Measurements from ENCODE around the gene UNKL.
"Not testable (repeated sequence)": the region's sequence is repeated elsewhere in the genome, so short reads cannot be mapped to it uniquely, and the experiment has no call there.

Gene UNKL

GRCh38 chr16:1444730-1445517 is 30.4 kb upstream of the UNKL start:
- Histone ChIP-seq H3K27me3 (ENCODE audit: control insufficient read depth in 1 of 2, insufficient read depth in 2 of 2, low read length in 2 of 2) (no peaks in the 10 kb centered on the region), H3K36me3 (ENCODE audit: insufficient read depth, low read length) (peaks cover 26% of the 10 kb centered on the region)

GRCh38 chr16:1443980-1444729 is 29.7 kb upstream of the UNKL start, which contains the start of gene CCDC154:
Gene CCDC154 (minus strand): TSS chr16:1444556. CDS start chr16:1444322, 234 bp downstream.
- H3K4me3 ChIP-seq (ENCODE audit: low read depth in 1 of 2, low read length in 2 of 2): no peak within 1 kb of the TSS
- H3K9ac ChIP-seq (ENCODE audit: low read length): no peak within 1 kb of the TSS
- no peaks in the 10 kb centered on the region for H3K4me1 ChIP-seq (ENCODE audit: insufficient read depth, low read length)
- H3K9me3 ChIP-seq (ENCODE audit: low read length): no peaks in the 10 kb centered on the region
- H3K27me3 ChIP-seq (ENCODE audit: control insufficient read depth in 1 of 2, insufficient read depth in 2 of 2, low read length in 2 of 2): no peaks in the 10 kb centered on the region
- peaks cover 18% of the 10 kb centered on the region for H3K36me3 ChIP-seq (ENCODE audit: insufficient read depth, low read length)
- H3K27ac ChIP-seq (ENCODE audit: low read depth, low read length): no peak within 1 kb of the TSS

More at GRCh38 chr16:1444730-1445517, 30.4 kb upstream of the UNKL start:
- Histone ChIP-seq H3K27ac (ENCODE audit: low read depth, low read length) (no peak overlapping the region), H3K4me3 (ENCODE audit: low read depth in 1 of 2, low read length in 2 of 2) (no peak overlapping the region), H3K9ac (ENCODE audit: low read length) (no peak overlapping the region), H3K4me1 (ENCODE audit: insufficient read depth, low read length) (no peaks in the 10 kb centered on the region), H3K9me3 (ENCODE audit: low read length) (no peaks in the 10 kb centered on the region)

- no peaks in the 10 kb centered on the region for H3K4me1 ChIP-seq (ENCODE audit: insufficient read depth, low read length)
- no peaks in the 10 kb centered on the region for H3K27me3 ChIP-seq (ENCODE audit: control insufficient read depth in 1 of 2, insufficient read depth in 2 of 2, low read length in 2 of 2)
- peaks cover 13% of the 10 kb centered on the region for H3K36me3 ChIP-seq (ENCODE audit: insufficient read depth, low read length)
- H3K27ac ChIP-seq (ENCODE audit: low read depth, low read length): no peak overlapping the region
- no peak overlapping the region for H3K4me3 ChIP-seq (ENCODE audit: low read depth in 1 of 2, low read length in 2 of 2)
- no peak overlapping the region for H3K9ac ChIP-seq (ENCODE audit: low read length)
- no peaks in the 10 kb centered on the region for H3K9me3 ChIP-seq (ENCODE audit: low read length)
These were observed 29.0 kb upstream of the UNKL start for GRCh38 chr16:1443403-1443973.

- H3K4me3 ChIP-seq (ENCODE audit: low read depth in 1 of 2, low read length in 2 of 2): no peak overlapping the region
- H3K27me3 ChIP-seq (ENCODE audit: control insufficient read depth in 1 of 2, insufficient read depth in 2 of 2, low read length in 2 of 2): no peaks in the 10 kb centered on the region
- H3K4me1 ChIP-seq (ENCODE audit: insufficient read depth, low read length): no peaks in the 10 kb centered on the region
- no peaks in the 10 kb centered on the region for H3K9me3 ChIP-seq (ENCODE audit: low read length)
- H3K9ac ChIP-seq (ENCODE audit: low read length): no peak overlapping the region
- peaks cover 6% of the 10 kb centered on the region for H3K36me3 ChIP-seq (ENCODE audit: insufficient read depth, low read length)
- no peak overlapping the region for H3K27ac ChIP-seq (ENCODE audit: low read depth, low read length)
These were observed 28.2 kb upstream of the UNKL start for GRCh38 chr16:1442697-1443096.

GRCh38 chr16:1441391-1441829 is 26.9 kb upstream of the UNKL start:
- Histone ChIP-seq H3K27me3 (ENCODE audit: control insufficient read depth in 1 of 2, insufficient read depth in 2 of 2, low read length in 2 of 2) (no peaks in the 10 kb centered on the region), H3K4me1 (ENCODE audit: insufficient read depth, low read length) (no peaks in the 10 kb centered on the region), H3K4me3 (ENCODE audit: low read depth in 1 of 2, low read length in 2 of 2) (no peak overlapping the region), H3K27ac (ENCODE audit: low read depth, low read length) (no peak overlapping the region), H3K9me3 (ENCODE audit: low read length) (no peaks in the 10 kb centered on the region), H3K36me3 (ENCODE audit: insufficient read depth, low read length) (peaks cover 6% of the 10 kb centered on the region), H3K9ac (ENCODE audit: low read length) (no peak overlapping the region)

GRCh38 chr16:1439699-1440074 is 25.2 kb upstream of the UNKL start:
- H3K36me3 ChIP-seq (ENCODE audit: insufficient read depth, low read length); H3K9ac ChIP-seq (ENCODE audit: low read length); H3K4me1 ChIP-seq (ENCODE audit: insufficient read depth, low read length); H3K27ac ChIP-seq (ENCODE audit: low read depth, low read length); H3K4me3 ChIP-seq (ENCODE audit: low read depth in 1 of 2, low read length in 2 of 2); H3K27me3 ChIP-seq (ENCODE audit: control insufficient read depth in 1 of 2, insufficient read depth in 2 of 2, low read length in 2 of 2); H3K9me3 ChIP-seq (ENCODE audit: low read length): not testable (repeated sequence)

- Histone ChIP-seq H3K4me1 (ENCODE audit: insufficient read depth, low read length) (no peaks in the 10 kb centered on the region), H3K27me3 (ENCODE audit: control insufficient read depth in 1 of 2, insufficient read depth in 2 of 2, low read length in 2 of 2) (no peaks in the 10 kb centered on the region), H3K36me3 (ENCODE audit: insufficient read depth, low read length) (no peaks in the 10 kb centered on the region), H3K9ac (ENCODE audit: low read length) (no peak overlapping the region), H3K9me3 (ENCODE audit: low read length) (no peaks in the 10 kb centered on the region), H3K4me3 (ENCODE audit: low read depth in 1 of 2, low read length in 2 of 2) (no peak overlapping the region), H3K27ac (ENCODE audit: low read depth, low read length) (no peak overlapping the region)
These were observed 24.7 kb upstream of the UNKL start for GRCh38 chr16:1439058-1439698.

GRCh38 chr16:1438229-1439057 is 23.9 kb upstream of the UNKL start:
- no peaks in the 10 kb centered on the region for H3K4me1 ChIP-seq (ENCODE audit: insufficient read depth, low read length)
- no peaks in the 10 kb centered on the region for H3K9me3 ChIP-seq (ENCODE audit: low read length)
- no peaks in the 10 kb centered on the region for H3K36me3 ChIP-seq (ENCODE audit: insufficient read depth, low read length)
- H3K27me3 ChIP-seq (ENCODE audit: control insufficient read depth in 1 of 2, insufficient read depth in 2 of 2, low read length in 2 of 2): no peaks in the 10 kb centered on the region
- H3K9ac ChIP-seq (ENCODE audit: low read length): no peak overlapping the region
- H3K4me3 ChIP-seq (ENCODE audit: low read depth in 1 of 2, low read length in 2 of 2): no peak overlapping the region
- no peak overlapping the region for H3K27ac ChIP-seq (ENCODE audit: low read depth, low read length)

- Histone ChIP-seq H3K27ac (ENCODE audit: low read depth, low read length) (no peak overlapping the region), H3K27me3 (ENCODE audit: control insufficient read depth in 1 of 2, insufficient read depth in 2 of 2, low read length in 2 of 2) (no peaks in the 10 kb centered on the region), H3K4me3 (ENCODE audit: low read depth in 1 of 2, low read length in 2 of 2) (no peak overlapping the region), H3K4me1 (ENCODE audit: insufficient read depth, low read length) (no peaks in the 10 kb centered on the region), H3K9me3 (ENCODE audit: low read length) (no peaks in the 10 kb centered on the region), H3K36me3 (ENCODE audit: insufficient read depth, low read length) (no peaks in the 10 kb centered on the region), H3K9ac (ENCODE audit: low read length) (no peak overlapping the region)
These were observed 23.1 kb upstream of the UNKL start for GRCh38 chr16:1437606-1438005.

- H3K27me3 ChIP-seq (ENCODE audit: control insufficient read depth in 1 of 2, insufficient read depth in 2 of 2, low read length in 2 of 2): no peaks in the 10 kb centered on the region
- H3K27ac ChIP-seq (ENCODE audit: low read depth, low read length): no peak overlapping the region
- no peak overlapping the region for H3K4me3 ChIP-seq (ENCODE audit: low read depth in 1 of 2, low read length in 2 of 2)
- no peaks in the 10 kb centered on the region for H3K36me3 ChIP-seq (ENCODE audit: insufficient read depth, low read length)
- no peaks in the 10 kb centered on the region for H3K4me1 ChIP-seq (ENCODE audit: insufficient read depth, low read length)
- no peak overlapping the region for H3K9ac ChIP-seq (ENCODE audit: low read length)
- no peaks in the 10 kb centered on the region for H3K9me3 ChIP-seq (ENCODE audit: low read length)
These were observed 22.3 kb upstream of the UNKL start for GRCh38 chr16:1436731-1437355.
